COLO668 (cell line): ENCODE data around the gene FAM20C.
"Not testable (repeated sequence)": the region's sequence is repeated elsewhere in the genome, so short reads cannot be mapped to it uniquely, and the experiment has no call there.

ENCODE experiments used
- DNase-seq: peaks from one replicate; lab custom pipeline; 2025; ENCODE audit not compliant: unreplicated experiment; lab: John Stamatoyannopoulos, UW

FAM20C gene

GRCh38 chr7:191105-191980, 1.0 kb upstream of the FAM20C start:
- no peak for DNase-seq

- DNase-seq, result peak; percentile 29
These were observed 520 bp downstream of the FAM20C start for GRCh38 chr7:192701-193480.

GRCh38 chr7:193481-194251, 1.3 kb downstream of the FAM20C start:
- no peak for DNase-seq

- no peak for DNase-seq
These were observed 2.1 kb downstream of the FAM20C start for GRCh38 chr7:194252-195009.

GRCh38 chr7:195010-195829, 2.8 kb downstream of the FAM20C start:
- DNase-seq, result no peak

- DNase-seq, result no peak
These were observed 3.4 kb downstream of the FAM20C start for GRCh38 chr7:195830-196128.

- DNase-seq, result peak; percentile 84
These were observed 3.9 kb downstream of the FAM20C start for GRCh38 chr7:196283-196682.

GRCh38 chr7:196778-197321, 4.5 kb downstream of the FAM20C start:
- peak; percentile 30 for DNase-seq

GRCh38 chr7:197413-198335, 5.3 kb downstream of the FAM20C start:
- DNase-seq, result no peak

GRCh38 chr7:199483-200249, 7.3 kb downstream of the FAM20C start:
- no peak for DNase-seq

GRCh38 chr7:200290-200689, 7.9 kb downstream of the FAM20C start:
- DNase-seq, result no peak

GRCh38 chr7:200704-201103, 8.3 kb downstream of the FAM20C start:
- no peak for DNase-seq

- DNase-seq, result no peak
These were observed 12.0 kb downstream of the FAM20C start for GRCh38 chr7:204326-204725.

- no peak for DNase-seq
These were observed 13.0 kb downstream of the FAM20C start for GRCh38 chr7:205115-206010.

- not testable (repeated sequence) for DNase-seq
These were observed 14.0 kb downstream of the FAM20C start for GRCh38 chr7:206351-206750.

- DNase-seq, result no peak
These were observed 15.2 kb downstream of the FAM20C start for GRCh38 chr7:207418-208129.
